Esophagus muscularis mucosa (tissue), 4 donors: ENCODE data around the gene FBXO28. TPM values are rescaled to one million over a fixed set of nuclear protein-coding genes. Genes with fewer than 3 reads are reported as not detected.

Experiments used
- DNase-seq: peaks from one replicate; pipeline ENCODE4 v3.0.0-alpha.2; 2017; ENCODE audit errors: extremely low spot score
- H3K27ac ChIP-seq, 4 donors: fragments of 200-600 bp; sonication (generic); replicated peaks in 1 of 4; 1 replicate in 3 of 4; 2 replicates in 1 of 4; pipeline ENCODE4 v1.5.1; 2016 to 2019; ENCODE audit warnings: mild to moderate bottlenecking in 1 of 4
- H3K27me3 ChIP-seq, 4 donors: fragments of 200-600 bp; sonication (generic); one replicate each; pipeline versions ENCODE4 v1.5.1 to v1.6.0; 2016 to 2019
- H3K36me3 ChIP-seq, 4 donors: fragments of 200-600 bp; sonication (generic); one replicate each; pipeline ENCODE4 v1.5.1; 2016 to 2019
- H3K4me1 ChIP-seq, 4 donors: fragments of 200-600 bp; sonication (generic); one replicate each; pipeline ENCODE4 v1.5.1; 2016 to 2019
- H3K4me3 ChIP-seq, 4 donors: fragments of 200-600 bp; sonication (generic); 1 replicate in 2 of 4; 2 replicates in 2 of 4; pipeline ENCODE4 v1.5.1; 2016 to 2019; ENCODE audit warnings: mild to moderate bottlenecking in 4 of 4, moderate library complexity in 1 of 4
- H3K9me3 ChIP-seq, 4 donors: fragments of 200-600 bp; sonication (generic); 1 replicate in 3 of 4; 2 replicates in 1 of 4; pipeline ENCODE4 v1.5.1; 2016 to 2019
- CTCF ChIP-seq, 3 experiments: fragments of 200-600 bp in 2 of 3; fragments of 450-650 bp in 1 of 3; sonication (generic) in 2 of 3; IDR thresholded peaks; one replicate each; pipeline ENCODE4 v1.5.1; 2017 to 2019; ENCODE audit warnings: antibody characterized with exemption in 3 of 3, mild to moderate bottlenecking in 2 of 3, moderate library complexity in 1 of 3
- EP300 ChIP-seq: sonication (generic); formaldehyde crosslinking; IDR thresholded peaks from one replicate; pipeline ENCODE4 v1.6.1; 2017; ENCODE audit warnings: antibody characterized with exemption
- POLR2A ChIP-seq: fragments of 450-650 bp; IDR thresholded peaks from one replicate; pipeline ENCODE4 v1.6.1; 2017; ENCODE audit warnings: antibody characterized with exemption, moderate library complexity, mild to moderate bottlenecking, low read depth
- POLR2AphosphoS5 ChIP-seq, 2 donors: sonication (generic); formaldehyde crosslinking; IDR thresholded peaks; one replicate each; pipeline ENCODE4 v1.6.1; 2017; ENCODE audit warnings: antibody characterized with exemption in 2 of 2
- WGBS: methylation state at CpG from one replicate; pipeline ENCODE4 v1.1.5; 2018; 5-methylcytosine and 5-hydroxymethylcytosine counted together
- intact Hi-C: fragments of 100-400 bp; cut with DNase I; formaldehyde crosslinking; loops from one replicate; pipeline ENCODE4 v1.15.1; 2023
- total RNA-seq, 4 donors: library from RNA; depleted of rRNA; stranded (reverse); fragments of >200 nt; gene quantifications; one replicate each; pipeline versions ENCODE4 v1.1.0 to v1.2.1, GENCODE V29; 2016

The FBXO28 gene
- total RNA-seq, 4 donors from 2014 or later: 23.1 to 29.8 (median 26.3) TPM

- intact Hi-C loops: no loop called here
- 93% methylated on average over 1 of the region's 1 CpG for WGBS
- no peak for TF ChIP-seq CTCF (IDR thresholded peaks at IDR 0.05)
- TF ChIP-seq EP300: no peak
- no peak for TF ChIP-seq POLR2A
- Histone ChIP-seq H3K4me1 (no peaks in the 10 kb centered on the region), H3K27ac (no peak overlapping the region), H3K4me3 (no peak overlapping the region), H3K9me3 (no peaks in the 10 kb centered on the region), H3K27me3 (no peaks in the 10 kb centered on the region), H3K36me3 (no peaks in the 10 kb centered on the region)
- no peak for DNase-seq
Observed at GRCh38 chr1:224092111-224092510, 21.8 kb upstream of the FBXO28 start.

- 96% methylated on average over 2 of the region's 2 CpGs for WGBS
- DNase-seq: no peak
- H3K27me3 ChIP-seq: no peaks in the 10 kb centered on the region
- no peak overlapping the region for H3K4me3 ChIP-seq
- H3K4me1 ChIP-seq: no peaks in the 10 kb centered on the region
- no peaks in the 10 kb centered on the region for H3K9me3 ChIP-seq
- intact Hi-C loops: no loop called here
- no peaks in the 10 kb centered on the region for H3K36me3 ChIP-seq
- no peak overlapping the region for H3K27ac ChIP-seq
- TF ChIP-seq EP300 (no peak), POLR2A (no peak), CTCF (IDR thresholded peaks at IDR 0.05) (no peak), POLR2AphosphoS5 (IDR thresholded peaks at IDR 0.05) (no peak)
Observed at GRCh38 chr1:224092601-224093000, 21.3 kb upstream of the FBXO28 start.

GRCh38 chr1:224095339-224095738 is 18.6 kb upstream of the FBXO28 start:
- Histone ChIP-seq H3K9me3 (no peaks in the 10 kb centered on the region), H3K36me3 (no peaks in the 10 kb centered on the region), H3K27ac (no peak overlapping the region), H3K4me1 (no peaks in the 10 kb centered on the region), H3K4me3 (no peak overlapping the region), H3K27me3 (peaks cover 0 to 2% (median 0%) of the 10 kb centered on the region in 4 donors)
- TF ChIP-seq EP300: no peak
- TF ChIP-seq POLR2A: no peak
- no peak for TF ChIP-seq CTCF (IDR thresholded peaks at IDR 0.05)
- TF ChIP-seq POLR2AphosphoS5 (IDR thresholded peaks at IDR 0.05): no peak
- DNase-seq: no peak
- WGBS: 92% methylated on average over 1 of the region's 1 CpG
- intact Hi-C loops: no loop called here

DNA sequence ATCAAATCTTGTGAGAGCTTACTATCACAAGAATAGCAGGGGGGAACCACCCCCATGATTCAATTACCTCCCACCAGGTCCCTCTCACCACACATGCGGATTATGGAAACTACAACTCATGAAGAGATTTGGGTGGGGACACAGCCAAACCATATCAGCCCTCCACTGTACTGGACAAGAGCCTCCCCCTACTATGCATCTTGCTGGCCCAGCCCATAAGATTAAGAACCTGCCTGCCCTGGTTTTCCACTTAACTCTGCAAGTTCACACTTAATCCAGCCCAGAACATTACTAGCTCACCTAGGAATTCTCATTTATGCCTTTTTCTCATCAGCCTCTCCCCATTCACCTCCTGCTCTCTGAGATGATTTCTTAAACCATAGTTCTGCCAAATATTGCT is 18.0 kb upstream of the FBXO28 start:
- Histone ChIP-seq H3K27me3 (peaks cover 0 to 2% (median 0%) of the 10 kb centered on the region in 4 donors), H3K4me3 (no peak overlapping the region), H3K9me3 (no peaks in the 10 kb centered on the region), H3K4me1 (no peaks in the 10 kb centered on the region), H3K27ac (no peak overlapping the region), H3K36me3 (no peaks in the 10 kb centered on the region)
- no peak for DNase-seq
- intact Hi-C loops: no loop called here
- no peak for TF ChIP-seq POLR2AphosphoS5 (IDR thresholded peaks at IDR 0.05)
- TF ChIP-seq CTCF (IDR thresholded peaks at IDR 0.05): no peak
- TF ChIP-seq POLR2A: no peak
- no peak for TF ChIP-seq EP300
- 100% methylated on average over 1 of the region's 1 CpG for WGBS

DNA sequence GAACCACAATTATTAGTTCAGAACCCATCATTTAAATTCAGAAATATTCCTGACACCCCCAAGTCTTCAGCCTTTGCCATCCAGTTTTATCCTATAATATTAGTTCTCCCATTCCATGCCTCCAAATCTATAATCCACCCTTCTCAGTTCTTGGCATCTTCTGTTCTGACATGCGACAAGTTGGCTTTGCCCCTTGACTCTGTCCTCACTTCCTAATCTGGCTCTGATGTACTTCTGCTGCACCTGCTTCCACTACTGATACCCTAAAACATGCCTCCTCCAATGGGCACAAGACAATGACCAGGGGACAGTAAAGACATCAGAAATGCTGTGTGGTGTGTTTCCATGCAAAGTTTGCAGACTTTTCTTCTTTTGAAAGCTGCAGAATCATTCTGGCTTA is 17.1 kb upstream of the FBXO28 start:
- Histone ChIP-seq H3K27ac (no peak overlapping the region), H3K27me3 (peaks cover 0 to 2% (median 0%) of the 10 kb centered on the region in 4 donors), H3K9me3 (no peaks in the 10 kb centered on the region), H3K36me3 (no peaks in the 10 kb centered on the region), H3K4me1 (no peaks in the 10 kb centered on the region), H3K4me3 (no peak overlapping the region)
- TF ChIP-seq CTCF (IDR thresholded peaks at IDR 0.05) (no peak), POLR2A (no peak), EP300 (no peak), POLR2AphosphoS5 (IDR thresholded peaks at IDR 0.05) (no peak)
- intact Hi-C loops: no loop called here
- no peak for DNase-seq
- WGBS: 89% methylated on average over 1 of the region's 1 CpG
